GM12801 (cell line): Measurements from ENCODE around the gene POLE4.

ENCODE experiments used
- TF ChIP-seq, protein P1 (sequence below): IDR thresholded peaks from one replicate; pipeline ENCODE4 v1.5.1; 2011; ENCODE audit warnings: control low read depth; ENCODE audit not compliant: insufficient read length; ENCODE audit errors: extremely low read depth

The POLE4 gene

DNA sequence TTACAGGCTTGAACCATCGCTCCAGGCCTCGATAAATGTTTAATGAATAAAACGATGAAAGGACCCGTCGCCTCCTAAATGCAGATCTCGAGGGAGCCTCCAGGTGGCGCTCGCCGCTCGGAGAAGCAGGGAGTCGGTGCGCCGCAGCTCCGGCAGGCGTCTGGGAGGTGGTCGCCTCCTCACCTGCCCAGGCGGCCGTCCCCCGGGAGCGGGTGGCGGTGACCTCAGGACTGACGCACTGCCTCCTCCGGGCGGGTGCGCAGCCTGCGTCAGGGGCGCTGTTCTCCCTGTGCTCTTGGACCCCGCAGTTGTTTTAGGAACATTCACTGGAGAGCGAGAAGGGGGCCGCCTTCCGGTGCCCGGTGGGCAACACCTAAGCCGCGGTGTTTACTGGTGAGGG is 38.6 kb upstream of the POLE4 start:
- TF ChIP-seq, protein P1, sequence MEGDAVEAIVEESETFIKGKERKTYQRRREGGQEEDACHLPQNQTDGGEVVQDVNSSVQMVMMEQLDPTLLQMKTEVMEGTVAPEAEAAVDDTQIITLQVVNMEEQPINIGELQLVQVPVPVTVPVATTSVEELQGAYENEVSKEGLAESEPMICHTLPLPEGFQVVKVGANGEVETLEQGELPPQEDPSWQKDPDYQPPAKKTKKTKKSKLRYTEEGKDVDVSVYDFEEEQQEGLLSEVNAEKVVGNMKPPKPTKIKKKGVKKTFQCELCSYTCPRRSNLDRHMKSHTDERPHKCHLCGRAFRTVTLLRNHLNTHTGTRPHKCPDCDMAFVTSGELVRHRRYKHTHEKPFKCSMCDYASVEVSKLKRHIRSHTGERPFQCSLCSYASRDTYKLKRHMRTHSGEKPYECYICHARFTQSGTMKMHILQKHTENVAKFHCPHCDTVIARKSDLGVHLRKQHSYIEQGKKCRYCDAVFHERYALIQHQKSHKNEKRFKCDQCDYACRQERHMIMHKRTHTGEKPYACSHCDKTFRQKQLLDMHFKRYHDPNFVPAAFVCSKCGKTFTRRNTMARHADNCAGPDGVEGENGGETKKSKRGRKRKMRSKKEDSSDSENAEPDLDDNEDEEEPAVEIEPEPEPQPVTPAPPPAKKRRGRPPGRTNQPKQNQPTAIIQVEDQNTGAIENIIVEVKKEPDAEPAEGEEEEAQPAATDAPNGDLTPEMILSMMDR: no peak

DNA sequence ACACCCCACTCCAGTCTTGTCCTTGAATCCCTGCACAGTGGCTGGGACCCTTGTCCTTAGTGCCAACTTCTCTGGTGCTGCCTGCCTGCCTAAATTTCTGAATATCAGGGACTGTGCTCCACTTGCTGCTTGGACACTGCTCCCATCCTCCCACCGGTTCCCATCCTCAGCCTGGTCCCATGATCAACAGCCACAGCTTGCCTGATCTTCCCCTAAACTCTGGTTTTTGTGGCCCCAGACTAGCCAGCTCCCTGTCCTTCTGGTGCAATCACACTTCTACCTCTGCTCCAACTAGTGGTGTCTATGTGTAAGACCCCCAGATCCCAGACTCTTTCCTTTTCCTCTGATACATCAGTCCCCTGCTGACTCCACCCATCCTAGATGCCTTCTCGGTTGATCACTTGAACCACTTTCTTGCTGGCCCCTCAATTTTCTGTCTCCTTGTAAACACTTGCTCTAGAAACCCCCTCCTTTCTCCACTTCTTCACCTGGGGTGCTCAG is 37.2 kb upstream of the POLE4 start:
- TF ChIP-seq, protein P1: no peak

DNA sequence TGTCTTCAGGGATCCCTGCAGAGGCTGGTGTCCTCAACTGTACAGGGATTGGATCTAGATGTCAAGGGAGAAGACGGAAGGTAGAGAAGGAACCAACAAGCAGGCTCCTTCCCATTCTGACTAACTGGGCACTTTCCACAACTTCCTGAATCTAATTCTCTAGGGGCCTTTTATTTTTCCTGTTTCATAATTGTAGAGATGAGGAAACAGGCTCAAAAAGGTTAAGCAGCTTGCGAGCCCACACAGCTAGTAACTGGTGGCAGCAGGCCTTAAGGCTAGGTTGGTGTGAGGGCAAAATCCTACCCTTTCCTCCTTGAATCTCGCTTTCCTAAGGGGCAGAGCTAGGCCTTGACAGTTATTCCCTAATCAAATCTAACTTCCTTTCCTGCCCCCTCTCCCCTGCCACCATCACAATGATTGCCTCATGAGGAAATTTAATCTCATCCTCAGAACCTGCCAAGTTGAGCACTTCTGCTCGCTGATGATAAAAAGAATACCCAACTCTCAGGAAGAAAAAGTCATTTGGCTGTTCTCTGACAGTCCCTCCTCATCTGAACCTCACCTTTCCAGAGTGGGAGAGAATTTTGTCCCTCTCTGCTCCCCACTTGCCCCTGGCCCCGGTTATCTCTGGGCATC is 35.7 kb upstream of the POLE4 start:
- TF ChIP-seq, protein P1: no peak

DNA sequence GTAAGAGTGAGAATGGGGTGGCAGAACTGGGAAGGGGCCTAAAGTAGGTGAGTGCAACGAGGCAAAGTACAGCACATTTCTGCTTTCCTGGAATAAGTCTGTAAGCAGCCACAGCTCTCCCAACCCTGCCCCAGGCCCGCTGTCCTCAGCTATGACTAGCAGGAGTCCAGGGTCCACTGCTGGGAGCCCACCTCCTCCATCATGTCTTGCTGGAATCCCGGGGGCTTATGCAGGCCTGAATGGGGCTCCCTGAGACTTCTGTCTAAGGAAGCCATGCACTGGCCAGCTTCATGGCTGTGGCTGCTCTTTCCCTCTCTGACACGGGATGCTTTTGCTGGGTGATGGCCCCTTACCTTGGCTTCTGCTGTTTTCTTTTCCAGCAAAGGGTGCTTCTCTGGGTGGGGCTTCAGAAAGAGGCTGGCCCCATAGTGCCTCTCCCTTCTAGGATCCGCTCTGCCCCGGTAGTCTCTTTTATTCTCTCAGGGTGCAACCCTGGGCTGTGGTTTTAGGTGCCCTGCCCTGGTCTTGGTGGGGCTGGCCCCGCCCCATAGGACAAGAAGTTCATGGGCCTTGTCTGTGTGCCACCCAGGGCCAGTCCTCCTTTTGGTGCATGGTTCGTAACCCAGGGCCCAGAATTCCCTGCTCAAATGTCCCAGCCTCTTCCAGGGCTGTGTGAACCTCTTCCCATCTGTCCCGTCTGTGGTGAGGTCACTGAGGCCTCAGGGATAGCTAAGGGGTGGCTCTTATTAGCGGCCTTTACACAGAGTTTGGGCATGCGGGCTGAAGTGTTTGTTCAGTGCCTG is 33.8 kb upstream of the POLE4 start:
- TF ChIP-seq, protein P1: no peak

DNA sequence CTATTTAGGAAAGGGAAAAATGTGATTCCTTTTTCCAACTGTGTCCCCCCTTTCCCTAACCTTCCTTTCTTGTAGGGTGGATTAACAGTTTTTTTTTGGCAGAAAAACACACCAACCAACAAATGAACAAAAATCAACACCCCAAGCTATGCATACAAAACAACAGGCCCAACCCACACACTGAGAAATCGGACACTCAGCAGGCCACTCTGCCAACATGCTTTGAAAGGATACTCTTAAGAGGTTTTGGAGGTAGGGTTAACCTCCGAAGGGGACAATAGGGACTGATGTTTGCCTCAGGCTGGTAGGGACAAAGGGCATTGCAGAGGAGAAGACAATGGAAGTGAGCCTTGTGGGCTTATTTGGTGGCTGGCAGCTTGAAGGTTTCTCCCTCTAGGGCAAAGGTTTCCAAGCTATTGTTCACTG is 33.1 kb upstream of the POLE4 start:
- TF ChIP-seq, protein P1: no peak

DNA sequence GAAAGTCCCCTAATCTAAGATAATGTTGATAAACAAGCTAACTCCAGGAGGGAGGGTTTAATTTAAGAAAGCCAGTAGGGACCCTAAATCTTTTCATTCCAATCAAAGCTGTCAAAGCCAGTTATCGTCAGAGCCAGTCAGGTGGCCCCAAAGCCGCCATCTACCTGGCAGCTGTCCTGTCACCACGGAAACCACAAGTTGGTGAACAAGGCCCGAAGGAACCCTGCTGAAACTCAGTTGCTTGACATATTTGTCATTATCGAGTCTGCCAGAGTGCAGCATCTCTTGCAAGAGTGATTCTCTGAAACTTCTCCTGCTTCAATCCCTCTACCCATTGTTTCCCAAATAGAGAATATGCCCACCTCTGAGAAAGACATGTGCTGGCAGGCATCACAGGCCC is 30.8 kb upstream of the POLE4 start:
- TF ChIP-seq, protein P1: no peak

DNA sequence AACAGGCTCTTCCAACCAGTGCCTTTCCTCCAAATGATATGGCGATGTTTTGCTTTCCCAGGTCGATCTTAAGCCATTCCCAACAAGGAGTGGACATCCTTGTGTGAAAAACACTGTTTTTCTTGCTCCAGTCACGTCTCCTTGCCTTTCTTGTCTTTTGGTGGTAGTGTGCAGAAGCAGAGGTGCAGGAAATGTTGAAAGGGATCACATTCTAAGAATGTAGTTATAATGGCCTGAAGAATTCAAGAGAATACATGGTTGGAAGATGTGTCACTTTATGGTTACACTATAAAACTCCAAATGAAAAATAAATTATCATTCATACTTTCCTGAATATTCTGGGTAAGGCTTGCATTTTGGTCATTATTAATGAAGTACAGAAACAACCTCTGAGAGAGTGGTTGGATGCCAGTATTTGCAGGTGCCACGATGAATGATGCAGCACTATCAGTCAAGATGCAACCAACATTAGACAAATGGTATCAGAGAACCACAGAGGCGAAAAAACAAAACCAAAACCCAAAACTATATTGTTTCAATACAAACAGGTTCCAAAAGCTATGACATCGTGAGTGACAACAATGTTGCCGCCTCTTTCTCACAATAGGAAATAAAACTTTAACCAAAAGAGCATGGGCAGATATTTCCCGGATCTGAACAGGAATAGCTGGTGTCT is 27.5 kb upstream of the POLE4 start:
- TF ChIP-seq, protein P1: no peak
